Brain microvascular endothelial cell (primary cell): Measurements from ENCODE around the gene FYCO1.

Experiments
- DNase-seq: peaks from one replicate; pipeline ENCODE4 v3.0.0-alpha.2; 2020
- H3K27ac ChIP-seq: fragments of 250-450 bp; sonication (Bioruptor Pico); 2 replicates; pipeline ENCODE4 v1.5.1; 2020; ENCODE audit warnings: mild to moderate bottlenecking, moderate library complexity
- H3K27me3 ChIP-seq: fragments of 250-450 bp; sonication (Bioruptor Pico); replicated peaks from 2 replicates; pipeline ENCODE4 v1.5.1; 2020; ENCODE audit warnings: mild to moderate bottlenecking
- H3K36me3 ChIP-seq: fragments of 250-450 bp; sonication (Bioruptor Pico); replicated peaks from 2 replicates; pipeline ENCODE4 v1.5.1; 2020; ENCODE audit warnings: mild to moderate bottlenecking
- H3K4me3 ChIP-seq: 2 replicates; pipeline ENCODE4 v1.5.1; 2011; ENCODE audit warnings: low read depth, mild to moderate bottlenecking, control low read depth, low read length, moderate library complexity
- CTCF ChIP-seq: IDR thresholded peaks from 2 replicates; pipeline ENCODE4 v1.5.1; 2011; ENCODE audit warnings: low read depth, mild to moderate bottlenecking, moderate library complexity, low read length, control low read depth, inconsistent platforms; ENCODE audit errors: missing control alignments
- in situ Hi-C: cut with HindIII; loops from 2 replicates; pipeline ENCODE4 v1.10.0; 2017; ENCODE audit warnings: low sequenced_read_pairs, low pct_ligation_motif_present

FYCO1 gene

GRCh38 chr3:45921158-45922038 is 74.2 kb downstream of the FYCO1 start:
- Histone ChIP-seq H3K27ac (no peak overlapping the region), H3K36me3 (peaks cover 15% of the 10 kb centered on the region), H3K27me3 (no peaks in the 10 kb centered on the region), H3K4me3 (no peak overlapping the region)
- TF ChIP-seq CTCF: no peak
- in situ Hi-C loops: no loop called here
- no peak for DNase-seq

GRCh38 chr3:45917146-45917898 is 78.3 kb downstream of the FYCO1 start:
- H3K4me3 ChIP-seq: no peak overlapping the region
- peaks cover 6% of the 10 kb centered on the region for H3K36me3 ChIP-seq
- no peaks in the 10 kb centered on the region for H3K27me3 ChIP-seq
- no peak for TF ChIP-seq CTCF
- no peak for DNase-seq
- H3K27ac ChIP-seq: no peak overlapping the region
- in situ Hi-C loops: no loop called here

GRCh38 chr3:45915518-45916231 is 79.9 kb downstream of the FYCO1 start:
- in situ Hi-C loops: no loop called here
- H3K27ac ChIP-seq: peak overlapping the region; percentile 55

GRCh38 chr3:45915059-45915439 is 80.6 kb downstream of the FYCO1 start:
- Histone ChIP-seq H3K27ac (peak overlapping the region; percentile 55), H3K27me3 (no peaks in the 10 kb centered on the region), H3K4me3 (no peak overlapping the region), H3K36me3 (no peaks in the 10 kb centered on the region)
- no peak for DNase-seq
- in situ Hi-C loops: no loop called here
- no peak for TF ChIP-seq CTCF

More at GRCh38 chr3:45915518-45916231, 79.9 kb downstream of the FYCO1 start:
- Histone ChIP-seq H3K27me3 (no peaks in the 10 kb centered on the region), H3K36me3 (no peaks in the 10 kb centered on the region), H3K4me3 (no peak overlapping the region)
- DNase-seq: peak; percentile 92
- no peak for TF ChIP-seq CTCF

- in situ Hi-C loops: no loop called here
- DNase-seq: no peak
- Histone ChIP-seq H3K4me3 (no peak overlapping the region), H3K36me3 (no peaks in the 10 kb centered on the region), H3K27me3 (no peaks in the 10 kb centered on the region), H3K27ac (no peak overlapping the region)
- TF ChIP-seq CTCF: no peak
These were observed 81.1 kb downstream of the FYCO1 start for GRCh38 chr3:45914362-45915058.
